IMR-90 (cell line): Measurements from ENCODE around the gene ZNF318. TPM values are rescaled to one million over a fixed set of nuclear protein-coding genes. Genes with fewer than 3 reads are reported as not detected.

ENCODE experiments used
- ATAC-seq: fragments of 200-7000 bp; cut with Tn5 transposase; 2 replicates; pipeline ENCODE4 v1.9.1; 2020; ENCODE audit warnings: low read depth, mild to moderate bottlenecking, moderate library complexity
- BruUV-seq: library from RNA; stranded (reverse); fragments of 400-500 nt; replicated peaks from 2 replicates; lab custom pipeline; 2021; lab: Mats Ljungman, UMichigan
- CTCF ChIA-PET: fragments of 300-600 bp; formaldehyde crosslinking; extraction: SDS; loops from one replicate; lab custom pipeline; 2021; ENCODE audit warnings: antibody characterized with exemption; lab: Yijun Ruan, JAX
- POLR2A ChIA-PET: fragments of 300-600 bp; sonication (Branson Sonifier 250); formaldehyde crosslinking; loops from one replicate; lab custom pipeline; 2022; ENCODE audit warnings: antibody characterized with exemption; ENCODE audit not compliant: unreplicated experiment; lab: Charles Lee
- DNase-seq: peaks from one replicate; pipeline ENCODE4 v3.0.0; 2013
- H2AFZ ChIP-seq: replicated peaks from 2 replicates; pipeline ENCODE3; 2013; ENCODE audit warnings: low read length, mild to moderate bottlenecking; ENCODE audit not compliant: poor library complexity
- H2AK5ac ChIP-seq: 2 replicates; pipeline ENCODE4 v1.6.1; 2013; ENCODE audit warnings: low read depth, low read length, inconsistent platforms
- H2AK9ac ChIP-seq: replicated peaks from 2 replicates; pipeline ENCODE3; 2013; ENCODE audit warnings: mild to moderate bottlenecking, low read depth, low read length, moderate library complexity; ENCODE audit not compliant: poor library complexity
- H2BK120ac ChIP-seq: 2 replicates; pipeline ENCODE4 v1.6.1; 2013; ENCODE audit warnings: low read depth, low read length, inconsistent platforms
- H2BK15ac ChIP-seq: 3 replicates; pipeline ENCODE4 v1.6.1; 2013; ENCODE audit warnings: low read depth, low read length, inconsistent platforms
- H2BK20ac ChIP-seq: 2 replicates; pipeline ENCODE4 v1.6.1; 2013; ENCODE audit warnings: low read depth, mild to moderate bottlenecking, inconsistent platforms, low read length, moderate library complexity
- H2BK5ac ChIP-seq: 2 replicates; pipeline ENCODE4 v1.6.1; 2013; ENCODE audit warnings: mild to moderate bottlenecking, low read depth, low read length, inconsistent platforms; ENCODE audit not compliant: poor library complexity, severe bottlenecking
- H3K14ac ChIP-seq: replicated peaks from 2 replicates; pipeline ENCODE4 v1.6.1; 2013; ENCODE audit warnings: low read depth, low read length, inconsistent platforms
- H3K18ac ChIP-seq: 2 replicates; pipeline ENCODE4 v1.6.1; 2013; ENCODE audit warnings: low read depth, low read length, control low read depth
- H3K23ac ChIP-seq: 2 replicates; pipeline ENCODE4 v1.6.1; 2013; ENCODE audit warnings: low read depth, low read length, inconsistent platforms
- H3K27ac ChIP-seq: 2 replicates; pipeline ENCODE4 v1.5.1; 2013; ENCODE audit warnings: mild to moderate bottlenecking, control low read depth, low read length; ENCODE audit not compliant: insufficient read depth
- H3K27me3 ChIP-seq: 2 replicates; pipeline ENCODE4 v1.6.1; 2013; ENCODE audit warnings: low read length; ENCODE audit not compliant: control insufficient read depth, insufficient read depth
- H3K36me3 ChIP-seq: 2 replicates; pipeline ENCODE4 v1.6.1; 2013; ENCODE audit warnings: low read length, mixed read lengths; ENCODE audit not compliant: control insufficient read depth, insufficient read depth
- H3K4ac ChIP-seq: 2 replicates; pipeline ENCODE4 v1.6.1; 2013; ENCODE audit warnings: low read depth, low read length, inconsistent platforms
- H3K4me1 ChIP-seq: 2 replicates; pipeline ENCODE4 v1.6.1; 2013; ENCODE audit warnings: low read length, mixed read lengths; ENCODE audit not compliant: control insufficient read depth, insufficient read depth
- H3K4me2 ChIP-seq: 2 replicates; pipeline ENCODE4 v1.6.1; 2013; ENCODE audit warnings: low read depth, mild to moderate bottlenecking, control low read depth, low read length, moderate library complexity
- H3K4me3 ChIP-seq: 2 replicates; pipeline ENCODE4 v1.5.1; 2013; ENCODE audit warnings: low read depth, mild to moderate bottlenecking, control low read depth, low read length, moderate library complexity; ENCODE audit not compliant: insufficient read depth
- H3K56ac ChIP-seq: 2 replicates; pipeline ENCODE4 v1.6.1; 2013; ENCODE audit warnings: low read length, inconsistent platforms; ENCODE audit not compliant: insufficient read depth; ENCODE audit errors: extremely low read depth
- H3K79me1 ChIP-seq, 2 experiments: 2 replicates each; pipeline ENCODE4 v1.6.1; 2013; ENCODE audit warnings: low read length in 2 of 2, inconsistent platforms in 1 of 2, low read depth in 1 of 2
- H3K9ac ChIP-seq: 2 replicates; pipeline ENCODE4 v1.6.1; 2013; ENCODE audit warnings: low read depth, low read length, control low read depth
- H3K9me1 ChIP-seq: 2 replicates; pipeline ENCODE4 v1.6.1; 2013; ENCODE audit warnings: low read length, inconsistent platforms; ENCODE audit not compliant: insufficient read depth
- H3K9me3 ChIP-seq: 2 replicates; pipeline ENCODE4 v1.6.1; 2013; ENCODE audit warnings: low read length; ENCODE audit not compliant: control insufficient read depth, insufficient read depth
- H4K20me1 ChIP-seq: 2 replicates; pipeline ENCODE4 v1.6.1; 2013; ENCODE audit warnings: low read length, inconsistent platforms; ENCODE audit not compliant: insufficient read depth
- H4K5ac ChIP-seq: 2 replicates; pipeline ENCODE4 v1.6.1; 2013; ENCODE audit warnings: mild to moderate bottlenecking, low read depth, low read length, control low read depth
- H4K8ac ChIP-seq, 2 experiments: 2 replicates each; pipeline ENCODE4 v1.6.1; 2013; ENCODE audit warnings: low read depth in 2 of 2, low read length in 2 of 2, control low read depth in 1 of 2, inconsistent platforms in 1 of 2
- H4K91ac ChIP-seq: 2 replicates; pipeline ENCODE4 v1.6.1; 2013; ENCODE audit warnings: low read depth, low read length, inconsistent platforms; ENCODE audit not compliant: insufficient read depth
- NFE2L2 ChIP-seq: fragments of 150-350 bp; IDR thresholded peaks from 2 replicates; pipeline ENCODE4 v1.6.1; 2016; ENCODE audit warnings: low read depth, mild to moderate bottlenecking, low read length
- RFX5 ChIP-seq: IDR thresholded peaks from 2 replicates; pipeline ENCODE4 v1.8.0; 2012; ENCODE audit warnings: low read depth, mild to moderate bottlenecking, low read length, moderate library complexity
- SMC3 ChIP-seq: fragments of 150-350 bp; IDR thresholded peaks from 2 replicates; pipeline ENCODE4 v1.6.1; 2016; ENCODE audit warnings: low read depth, mild to moderate bottlenecking, antibody characterized with exemption, low read length, moderate library complexity
- WGBS, 2 experiments: methylation state at CpG; one replicate each; pipeline versions ENCODE4 v1.1.5 to v1.1.7; 2013; ENCODE audit warnings: missing lambda C conversion rate in 2 of 2; ENCODE audit not compliant: insufficient read length in 1 of 2; ENCODE audit errors: extremely low coverage in 2 of 2; 5-methylcytosine and 5-hydroxymethylcytosine counted together
- dilution Hi-C: fragments of 300-500 bp; cut with HindIII; formaldehyde crosslinking; loops from one replicate; pipeline ENCODE4 v1.14.3; 2018; ENCODE audit warnings: low sequenced_read_pairs; ENCODE audit not compliant: unreplicated experiment
- in situ Hi-C: fragments of 300-500 bp; cut with MboI; formaldehyde crosslinking; loops from 3 replicates; pipeline ENCODE4 v1.14.3; 2019; ENCODE audit warnings: low sequenced_read_pairs, inconsistent platforms, mixed read lengths
- intact Hi-C: fragments of 100-400 bp; cut with micrococcal nuclease; formaldehyde crosslinking; loops from 2 replicates; pipeline ENCODE4 v1.10.0; 2022
- polyA plus RNA-seq, 3 experiments: library from polyadenylated mRNA; depleted of rRNA; stranded (reverse); fragments of >200 nt; gene quantifications; 2 replicates each; pipeline ENCODE4 v1.2.3, GENCODE V29; 2012; ENCODE audit warnings: low replicate concordance in 1 of 3
- total RNA-seq: library from RNA; depleted of rRNA; stranded (reverse); fragments of >200 nt; gene quantifications from 2 replicates; pipeline ENCODE4 v1.2.3, GENCODE V29; 2012
- TF ChIP-seq, protein P1 (sequence below): fragments of 150-350 bp; IDR thresholded peaks from 2 replicates; pipeline ENCODE4 v1.6.1; 2017; ENCODE audit warnings: mild to moderate bottlenecking, antibody characterized with exemption, low read length, low read depth
- TF ChIP-seq, protein P2 (sequence below): conservative IDR thresholded peaks from 2 replicates; pipeline ENCODE4 v1.5.1; 2012; ENCODE audit warnings: mild to moderate bottlenecking, low read depth, low read length, improper control_type of control experiment

The ZNF318 gene
- total and polyA plus RNA-seq, 2 of the 4 experiments (the other 2 are of a cell fraction), result 5.7 to 6.6 TPM

GRCh38 chr6:43291708-43292107 lies 77.7 kb downstream of the ZNF318 start:
- TF ChIP-seq, protein P1, sequence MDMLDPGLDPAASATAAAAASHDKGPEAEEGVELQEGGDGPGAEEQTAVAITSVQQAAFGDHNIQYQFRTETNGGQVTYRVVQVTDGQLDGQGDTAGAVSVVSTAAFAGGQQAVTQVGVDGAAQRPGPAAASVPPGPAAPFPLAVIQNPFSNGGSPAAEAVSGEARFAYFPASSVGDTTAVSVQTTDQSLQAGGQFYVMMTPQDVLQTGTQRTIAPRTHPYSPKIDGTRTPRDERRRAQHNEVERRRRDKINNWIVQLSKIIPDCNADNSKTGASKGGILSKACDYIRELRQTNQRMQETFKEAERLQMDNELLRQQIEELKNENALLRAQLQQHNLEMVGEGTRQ, result no peak
- TF ChIP-seq, protein P2, sequence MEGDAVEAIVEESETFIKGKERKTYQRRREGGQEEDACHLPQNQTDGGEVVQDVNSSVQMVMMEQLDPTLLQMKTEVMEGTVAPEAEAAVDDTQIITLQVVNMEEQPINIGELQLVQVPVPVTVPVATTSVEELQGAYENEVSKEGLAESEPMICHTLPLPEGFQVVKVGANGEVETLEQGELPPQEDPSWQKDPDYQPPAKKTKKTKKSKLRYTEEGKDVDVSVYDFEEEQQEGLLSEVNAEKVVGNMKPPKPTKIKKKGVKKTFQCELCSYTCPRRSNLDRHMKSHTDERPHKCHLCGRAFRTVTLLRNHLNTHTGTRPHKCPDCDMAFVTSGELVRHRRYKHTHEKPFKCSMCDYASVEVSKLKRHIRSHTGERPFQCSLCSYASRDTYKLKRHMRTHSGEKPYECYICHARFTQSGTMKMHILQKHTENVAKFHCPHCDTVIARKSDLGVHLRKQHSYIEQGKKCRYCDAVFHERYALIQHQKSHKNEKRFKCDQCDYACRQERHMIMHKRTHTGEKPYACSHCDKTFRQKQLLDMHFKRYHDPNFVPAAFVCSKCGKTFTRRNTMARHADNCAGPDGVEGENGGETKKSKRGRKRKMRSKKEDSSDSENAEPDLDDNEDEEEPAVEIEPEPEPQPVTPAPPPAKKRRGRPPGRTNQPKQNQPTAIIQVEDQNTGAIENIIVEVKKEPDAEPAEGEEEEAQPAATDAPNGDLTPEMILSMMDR, result no peak
- TF ChIP-seq SMC3, result no peak
- no peak for TF ChIP-seq NFE2L2
- TF ChIP-seq RFX5, result no peak
- Histone ChIP-seq H3K27ac (no peak overlapping the region), H3K56ac (no peak overlapping the region), H4K5ac (no peak overlapping the region), H4K8ac (no peak overlapping the region), H3K23ac (no peak overlapping the region), H2BK5ac (no peak overlapping the region), H2BK20ac (no peak overlapping the region), H2AK9ac (no peak overlapping the region), H3K4me1 (no peaks in the 10 kb centered on the region), H4K20me1 (no peaks in the 10 kb centered on the region), H3K14ac (no peak overlapping the region), H4K91ac (no peak overlapping the region), H3K9ac (no peak overlapping the region), H2AK5ac (no peak overlapping the region), H2BK15ac (no peak overlapping the region), H3K4ac (no peak overlapping the region), H3K9me3 (no peaks in the 10 kb centered on the region), H3K79me1 (no peaks in the 10 kb centered on the region), H3K36me3 (no peaks in the 10 kb centered on the region), H2AFZ (no peak overlapping the region), H3K27me3 (peaks cover 29% of the 10 kb centered on the region; the same call in 1 of the 2 replicates), H3K18ac (no peak overlapping the region), H2BK120ac (no peak overlapping the region), H3K9me1 (no peaks in the 10 kb centered on the region), H3K4me2 (no peak overlapping the region), H3K4me3 (no peak overlapping the region)
- CTCF ChIA-PET, result no interaction called here
- DNase-seq (no peak), ATAC-seq (no peak)
- in situ Hi-C loops, result no loop called here
- POLR2A ChIA-PET, result interaction anchor here (0.6 kb wide), 1 partner anchor 546 kb away, joined by 4 read pairs; the partner anchor contains the start of gene TBCC
- BruUV-seq, result no TSS peak
- dilution Hi-C loops, result no loop called here
- no CpG with 5 or more reads among the region's 2 CpGs for WGBS, 2 experiments
- intact Hi-C loops, result no loop called here
